ENCODE results near the gene CYP3A7. TPM values are rescaled to one million over a fixed set of nuclear protein-coding genes. Genes with fewer than 3 reads are reported as not detected.

The CYP3A7 gene
- polyA plus RNA-seq, 2 of the 4 experiments (the other 2 are of a cell fraction): 0.14 to 0.16 TPM

- Histone ChIP-seq H3K9me3 (no peaks in the 10 kb centered on the region), H3K4me3 (no peak overlapping the region), H3K4me2 (no peak overlapping the region), H3K4me1 (no peaks in the 10 kb centered on the region), H3K27ac (no peak overlapping the region)
- DNase-seq (ENCODE audit: low read depth in 1 of 2, low spot score in 1 of 2) (no peak), ATAC-seq (no peak), FAIRE-seq (no peak)
- 79% methylated on average over 2 of the region's 2 CpGs for WGBS (ENCODE audit: missing lambda C conversion rate)
- TF ChIP-seq NPAS2 (CRISPR knock-in tag; IDR thresholded peaks at IDR 0.05; ENCODE audit: borderline replicate concordance): no peak
- no peak for TF ChIP-seq KDM5A (IDR thresholded peaks at IDR 0.05)
- TF ChIP-seq FOSB (CRISPR knock-in tag; IDR thresholded peaks at IDR 0.05): no peak
- no peak for TF ChIP-seq E2F6 (IDR thresholded peaks at IDR 0.05; ENCODE audit: borderline replicate concordance, low read depth)
- ChIA-PET POLR2A (interaction anchor here (0.6 kb wide), 1 partner anchor 339 kb away, joined by 11 read pairs; no protein-coding TSS in a partner anchor), CTCF (interaction anchor here (0.5 kb wide), 1 partner anchor 260 kb away, joined by 4 read pairs; no protein-coding TSS in a partner anchor)
Observed at GRCh38 chr7:99741441-99741795, 6.4 kb upstream of the CYP3A7 start.

DNA sequence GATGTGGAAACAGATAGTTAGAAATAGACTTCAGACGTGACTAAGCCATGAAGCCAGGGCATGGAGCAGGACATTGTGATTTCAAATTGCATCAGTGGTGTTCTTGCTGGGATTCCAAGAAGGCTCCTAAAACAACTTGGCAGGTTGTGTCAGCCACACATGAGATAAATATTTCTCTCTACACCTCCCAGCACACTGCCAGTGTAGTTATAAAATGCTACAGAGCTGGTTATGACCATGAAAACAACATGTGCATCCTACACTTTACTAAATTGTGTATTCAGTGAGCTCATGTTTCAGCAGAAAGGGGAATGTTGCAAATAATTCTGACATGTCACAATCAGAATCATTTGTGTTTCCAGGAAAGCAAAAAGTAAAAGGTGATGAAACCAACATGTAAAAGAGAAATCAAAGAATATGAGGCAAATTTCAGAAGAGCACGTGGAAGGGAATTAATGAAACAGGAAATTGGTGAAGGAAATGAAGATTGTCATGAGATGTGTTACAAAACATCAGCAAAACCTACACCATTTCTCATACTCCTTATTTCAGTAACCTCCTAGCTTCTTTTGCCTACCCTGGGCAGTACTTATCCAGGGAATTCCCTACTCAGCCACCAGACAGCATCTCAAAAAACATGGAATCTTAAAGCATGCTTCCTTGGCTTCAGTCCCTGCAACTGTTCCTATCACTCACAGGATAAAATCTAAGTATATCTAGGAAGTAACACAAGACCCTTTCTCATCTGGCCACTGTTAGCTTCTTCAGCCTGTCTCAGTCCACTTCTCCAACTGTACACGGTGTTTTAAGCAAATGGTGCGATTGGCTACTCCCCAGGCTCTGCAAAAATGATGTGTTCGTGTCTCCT lies 5.8 kb upstream of the CYP3A7 start:
- FAIRE-seq (no peak), ATAC-seq (no peak), DNase-seq (ENCODE audit: low read depth in 1 of 2, low spot score in 1 of 2) (no peak)
- no peaks in the 10 kb centered on the region for H3K9me3 ChIP-seq
- no peak overlapping the region for H3K4me3 ChIP-seq
- no peak overlapping the region for H3K4me2 ChIP-seq
- TF ChIP-seq, protein P1, sequence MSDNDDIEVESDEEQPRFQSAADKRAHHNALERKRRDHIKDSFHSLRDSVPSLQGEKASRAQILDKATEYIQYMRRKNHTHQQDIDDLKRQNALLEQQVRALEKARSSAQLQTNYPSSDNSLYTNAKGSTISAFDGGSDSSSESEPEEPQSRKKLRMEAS (IDR thresholded peaks at IDR 0.05): no peak
- H3K27ac ChIP-seq: no peak overlapping the region
- CTCF ChIA-PET: interaction anchor here (0.5 to 1.1 kb wide), 2 partner anchors 129 to 260 kb away, joined by 3 to 4 read pairs; no protein-coding TSS in a partner anchor
- POLR2A ChIA-PET: interaction anchor here (0.6 to 1.3 kb wide), 2 partner anchors 124 to 339 kb away, joined by 3 to 11 read pairs; partner anchors contain the start of gene ZSCAN25
- WGBS (ENCODE audit: missing lambda C conversion rate): 74% methylated on average over 5 of the region's 5 CpGs
- no peaks in the 10 kb centered on the region for H3K4me1 ChIP-seq

GRCh38 chr7:99739699-99740572 lies 4.9 kb upstream of the CYP3A7 start:
- no peak for ATAC-seq
- Histone ChIP-seq H3K9me3 (no peaks in the 10 kb centered on the region), H3K27ac (no peak overlapping the region), H3K4me2 (no peak overlapping the region), H3K4me3 (no peak overlapping the region), H3K4me1 (no peaks in the 10 kb centered on the region)
- no peak for FAIRE-seq
- DNase-seq (ENCODE audit: low read depth in 1 of 2, low spot score in 1 of 2): no peak
- POLR2A ChIA-PET: interaction anchor here (1.3 kb wide), 1 partner anchor 123 kb away, joined by 3 read pairs; the partner anchor contains the start of gene ZSCAN25
- WGBS (ENCODE audit: missing lambda C conversion rate): 70% methylated on average over 2 of the region's 2 CpGs
- CTCF ChIA-PET: interaction anchor here (1.1 to 1.4 kb wide), 2 partner anchors 129 to 255 kb away, joined by 3 read pairs; no protein-coding TSS in a partner anchor
- no peak for TF ChIP-seq ZSCAN20 (CRISPR knock-in tag; IDR thresholded peaks at IDR 0.05)
- no peak for TF ChIP-seq MYC (IDR thresholded peaks at IDR 0.05; ENCODE audit: borderline replicate concordance, low read length)
- no peak for TF ChIP-seq RNF2 (IDR thresholded peaks at IDR 0.05; ENCODE audit: borderline replicate concordance, low read depth)
- TF ChIP-seq NFE2L2 (conservative IDR thresholded peaks at IDR 0.05; ENCODE audit: low read length): no peak
- no peak for TF ChIP-seq MAFK (IDR thresholded peaks at IDR 0.05; ENCODE audit: partially characterized antibody)
- TF ChIP-seq CEBPB (IDR thresholded peaks at IDR 0.05): no peak
- no peak for TF ChIP-seq JUNB (IDR thresholded peaks at IDR 0.05)
- TF ChIP-seq EP300 (IDR thresholded peaks at IDR 0.05): no peak
- TF ChIP-seq CBX2 (IDR thresholded peaks at IDR 0.05; ENCODE audit: borderline replicate concordance, low read depth): no peak
- no peak for TF ChIP-seq RAD21 (conservative IDR thresholded peaks at IDR 0.05 in 1 of 2, IDR thresholded peaks at IDR 0.05 in 1 of 2)
- TF ChIP-seq SMC3 (IDR thresholded peaks at IDR 0.05): no peak
- no peak for TF ChIP-seq NPAS2 (CRISPR knock-in tag; IDR thresholded peaks at IDR 0.05; ENCODE audit: borderline replicate concordance)
- no peak for TF ChIP-seq CBX8 (IDR thresholded peaks at IDR 0.05)
- TF ChIP-seq, protein P2, sequence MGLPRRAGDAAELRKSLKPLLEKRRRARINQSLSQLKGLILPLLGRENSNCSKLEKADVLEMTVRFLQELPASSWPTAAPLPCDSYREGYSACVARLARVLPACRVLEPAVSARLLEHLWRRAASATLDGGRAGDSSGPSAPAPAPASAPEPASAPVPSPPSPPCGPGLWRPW (IDR thresholded peaks at IDR 0.05): no peak
- no peak for TF ChIP-seq HOXB5 (CRISPR knock-in tag; IDR thresholded peaks at IDR 0.05)
- TF ChIP-seq FOSB (CRISPR knock-in tag; IDR thresholded peaks at IDR 0.05): no peak
- TF ChIP-seq RFX5 (IDR thresholded peaks at IDR 0.05): no peak
- no peak for TF ChIP-seq KDM1A (IDR thresholded peaks at IDR 0.05; ENCODE audit: low read depth)

Data from A549 (cell line).